Hindlimb muscle (tissue), 1 donor: ENCODE measurements around the gene CNTNAP2. TPM values are rescaled to one million over a fixed set of nuclear protein-coding genes. Genes with fewer than 3 reads are reported as not detected.
"Not testable (repeated sequence)": the region's sequence is repeated elsewhere in the genome, so short reads cannot be mapped to it uniquely, and the experiment has no call there.

ENCODE experiments used
- DNase-seq: peaks from one replicate; pipeline ENCODE4 v3.0.0-alpha.2; 2013
- polyA plus RNA-seq: library from polyadenylated mRNA; unstranded; fragments of 120-200 nt; gene quantifications from one replicate; pipeline ENCODE4 v1.2.1, GENCODE V29; 2013; ENCODE audit not compliant: insufficient read length

CNTNAP2 gene
- polyA plus RNA-seq, 1 donor = 10.1 TPM

DNA sequence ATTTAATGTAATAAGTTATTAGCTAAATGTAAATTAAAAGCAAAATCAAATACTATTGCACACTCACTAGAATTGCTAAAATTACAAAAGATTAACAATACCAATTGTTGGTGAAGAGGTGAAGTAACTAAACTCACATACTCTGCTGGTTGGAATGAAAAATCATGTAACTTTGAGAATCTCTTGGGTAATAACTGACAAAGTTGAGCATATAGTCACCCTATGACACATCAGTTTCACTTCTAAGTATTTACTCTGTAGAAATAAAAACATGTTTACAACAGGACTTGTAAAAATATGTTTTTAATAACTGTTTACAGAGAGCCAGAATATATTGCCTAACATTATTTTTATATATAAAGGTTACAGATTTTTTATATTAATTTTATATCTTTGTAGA, 33.6 kb downstream of the CNTNAP2 start:
- no peak for DNase-seq

- no peak for DNase-seq
Observed at GRCh38 chr7:146172112-146172511, 55.5 kb downstream of the CNTNAP2 start.

DNA sequence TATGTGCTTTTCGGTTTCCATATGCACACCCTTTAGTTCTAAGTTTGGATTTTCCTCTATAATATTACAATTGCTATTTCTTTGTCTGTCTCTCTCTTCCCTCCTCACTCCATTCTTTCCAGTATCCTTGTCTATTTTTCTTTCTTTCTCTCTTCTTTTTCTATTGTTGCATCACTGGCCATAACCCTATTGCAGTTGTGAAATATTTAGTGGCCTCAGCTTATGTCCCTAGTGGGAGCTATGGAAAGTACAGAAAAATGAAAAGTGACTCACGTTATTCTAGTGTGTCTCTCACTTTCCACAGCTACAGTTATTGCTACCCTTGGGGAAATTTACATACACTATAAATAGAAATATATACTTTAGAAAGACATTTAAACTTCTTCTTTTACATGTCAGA, 59.1 kb downstream of the CNTNAP2 start:
- DNase-seq = no peak

DNA sequence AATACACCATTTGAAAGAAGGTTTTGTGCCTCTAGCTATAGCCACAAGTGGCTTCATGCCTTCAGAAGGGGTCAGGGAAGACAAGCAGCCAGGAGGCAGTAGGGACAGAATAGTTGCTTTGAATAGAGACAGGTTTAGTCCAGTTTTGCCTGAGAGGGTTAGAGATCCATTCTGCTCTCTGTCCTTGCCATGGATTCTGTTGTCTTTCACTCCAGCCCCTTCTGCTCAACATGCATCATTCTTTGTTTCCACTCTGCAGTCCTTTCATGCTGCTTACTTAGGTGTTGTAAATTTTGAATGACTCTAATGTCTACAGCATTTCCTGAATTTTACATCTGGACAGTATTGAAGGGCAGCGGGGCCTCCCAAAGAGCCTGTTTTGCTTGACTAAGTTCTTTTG, 60.3 kb downstream of the CNTNAP2 start:
- no peak for DNase-seq

DNA sequence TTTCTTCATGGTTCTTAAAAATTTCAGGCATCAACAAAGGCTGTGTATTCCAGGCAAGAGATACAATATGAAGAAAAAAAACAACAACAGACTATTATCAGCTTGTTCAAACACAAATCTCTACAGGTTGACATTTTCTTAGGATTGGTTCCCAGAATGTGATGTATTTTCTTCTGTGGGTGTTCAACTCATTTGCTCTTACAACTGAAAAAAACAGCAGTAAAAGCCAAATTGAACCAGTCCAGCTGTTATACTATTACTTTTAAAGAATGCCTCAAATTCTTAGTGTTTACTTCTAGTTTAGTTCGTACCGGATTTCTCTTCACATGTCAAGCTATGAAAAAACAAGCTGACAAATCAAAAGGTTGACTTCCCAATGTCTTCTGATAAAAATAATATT, 60.7 kb downstream of the CNTNAP2 start:
- no peak for DNase-seq

- DNase-seq = no peak
Observed at GRCh38 chr7:146185844-146186243, 69.2 kb downstream of the CNTNAP2 start.

- DNase-seq = not testable (repeated sequence)
Observed at GRCh38 chr7:146191428-146191827, 74.8 kb downstream of the CNTNAP2 start.

GRCh38 chr7:146201945-146202344, 85.3 kb downstream of the CNTNAP2 start:
- no peak for DNase-seq

DNA sequence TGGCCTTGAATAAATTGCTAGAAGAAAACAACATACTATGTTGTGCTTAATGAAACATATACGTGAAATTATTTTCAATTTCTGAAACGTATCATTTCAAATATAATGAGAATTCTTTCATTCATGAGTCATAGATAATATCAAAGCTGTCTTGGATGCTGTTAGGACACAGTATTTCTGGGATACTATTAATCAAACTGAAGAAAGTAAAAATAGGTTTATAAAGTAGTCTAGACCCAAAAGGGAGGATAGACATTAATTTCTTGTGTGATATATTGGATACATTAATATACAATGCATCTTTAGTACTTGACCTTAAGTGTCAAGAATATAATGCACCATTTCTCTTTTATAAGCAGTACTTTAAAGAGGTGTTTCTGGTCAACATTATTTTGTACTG, 89.7 kb downstream of the CNTNAP2 start:
- no peak for DNase-seq

DNA sequence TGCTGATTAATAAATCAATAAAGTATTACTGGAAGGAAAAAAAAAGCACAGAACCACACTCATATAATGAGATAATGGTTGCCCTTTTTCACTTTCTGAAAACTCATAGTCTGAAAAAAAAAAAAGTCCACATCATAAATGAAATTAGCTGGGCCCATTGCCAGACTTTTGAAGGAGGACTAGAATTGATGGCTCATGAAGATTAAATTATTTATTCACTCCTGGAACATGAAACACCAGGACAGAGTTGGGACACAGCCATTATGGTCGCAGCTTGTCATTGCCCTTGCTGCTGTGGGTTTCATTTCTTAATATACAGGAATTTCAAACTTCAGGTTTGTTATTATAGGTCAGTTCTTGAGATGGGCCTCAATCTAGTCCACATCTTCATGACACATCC, 91.9 kb downstream of the CNTNAP2 start:
- DNase-seq = no peak

DNA sequence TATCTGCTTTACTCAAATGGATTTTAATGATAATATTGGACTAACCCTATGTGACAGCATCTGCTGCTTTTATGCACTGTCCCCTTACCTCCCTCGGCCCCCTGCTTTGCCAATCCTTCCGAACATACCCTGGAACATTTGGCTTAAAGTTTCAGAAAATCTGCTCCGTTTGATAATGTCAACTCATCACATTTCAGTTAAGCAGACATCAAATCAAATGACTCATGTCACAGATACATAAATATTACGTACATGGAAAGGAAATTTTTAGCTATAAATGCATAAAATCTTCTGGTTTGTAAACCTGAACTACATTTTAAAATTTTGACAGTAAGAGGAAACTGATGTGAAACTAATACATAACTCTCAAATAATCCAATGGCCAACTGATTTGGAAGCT, 98.2 kb downstream of the CNTNAP2 start:
- no peak for DNase-seq

DNA sequence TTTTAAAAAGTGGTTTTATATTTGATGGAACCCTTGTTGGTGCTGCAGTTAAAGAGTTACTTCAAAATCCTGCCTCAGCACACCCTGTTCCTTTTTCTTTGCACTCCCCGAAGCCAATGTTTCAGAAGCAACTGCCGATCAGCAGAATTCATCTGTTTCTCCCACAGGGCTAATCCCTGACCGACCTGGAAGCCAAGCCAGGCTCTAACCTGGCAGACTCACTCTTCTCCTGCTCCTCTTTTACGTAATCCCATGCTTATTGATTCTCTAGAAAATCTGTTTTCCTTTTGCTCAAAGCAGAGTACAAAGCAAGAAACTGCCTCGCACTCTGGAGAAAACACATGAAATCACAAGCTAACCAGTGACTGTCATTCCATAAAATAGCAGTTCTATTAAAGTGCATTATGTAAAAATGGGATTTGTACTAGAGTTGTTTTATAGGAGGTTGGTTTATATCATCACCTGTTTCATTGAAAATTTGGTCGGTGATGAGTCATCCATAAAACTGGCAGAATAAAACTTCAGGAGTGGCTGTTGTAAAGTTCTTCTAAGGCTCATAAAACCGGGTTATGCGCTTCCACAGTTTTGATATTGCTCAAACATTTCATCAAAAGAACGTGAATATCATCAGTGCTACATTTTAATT, 99.9 kb downstream of the CNTNAP2 start:
- peak; percentile 24 for DNase-seq

DNA sequence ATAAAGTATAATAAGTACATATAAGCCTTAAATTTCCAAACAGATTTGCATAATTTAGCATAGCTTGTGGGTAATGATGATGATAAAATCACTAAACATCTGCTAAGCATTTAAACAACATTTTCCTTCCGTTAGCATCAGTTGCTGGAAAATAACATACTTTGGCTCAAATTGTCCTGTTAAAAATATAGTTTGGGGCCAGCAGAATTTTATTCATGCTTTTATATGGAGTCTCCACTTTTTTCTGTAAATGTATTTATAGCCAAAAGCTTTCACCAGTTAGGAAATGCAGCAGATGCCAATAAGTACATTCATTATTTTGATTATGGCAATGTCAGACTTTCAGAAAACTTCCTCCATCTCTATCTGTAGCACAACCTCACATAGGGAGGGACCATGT, 107.2 kb downstream of the CNTNAP2 start:
- DNase-seq = peak; percentile 33

DNA sequence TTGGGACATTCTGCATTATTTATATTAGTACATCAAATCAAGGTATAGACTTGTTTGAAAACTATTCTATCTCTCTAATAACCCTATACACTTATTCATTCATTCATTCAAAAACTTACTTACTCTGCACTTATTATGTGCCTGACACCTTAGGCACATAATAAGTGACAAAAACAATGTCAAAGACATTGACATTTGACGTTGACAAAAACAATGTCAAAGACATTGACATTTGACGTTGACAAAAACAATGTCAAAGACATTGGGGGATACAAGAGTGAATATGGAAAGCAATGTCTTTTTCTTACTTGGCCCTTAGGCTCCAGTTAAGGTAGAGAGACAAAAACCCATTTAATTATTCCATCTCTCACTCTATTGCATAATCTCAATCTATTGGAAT, 116.0 kb downstream of the CNTNAP2 start:
- DNase-seq = no peak

DNA sequence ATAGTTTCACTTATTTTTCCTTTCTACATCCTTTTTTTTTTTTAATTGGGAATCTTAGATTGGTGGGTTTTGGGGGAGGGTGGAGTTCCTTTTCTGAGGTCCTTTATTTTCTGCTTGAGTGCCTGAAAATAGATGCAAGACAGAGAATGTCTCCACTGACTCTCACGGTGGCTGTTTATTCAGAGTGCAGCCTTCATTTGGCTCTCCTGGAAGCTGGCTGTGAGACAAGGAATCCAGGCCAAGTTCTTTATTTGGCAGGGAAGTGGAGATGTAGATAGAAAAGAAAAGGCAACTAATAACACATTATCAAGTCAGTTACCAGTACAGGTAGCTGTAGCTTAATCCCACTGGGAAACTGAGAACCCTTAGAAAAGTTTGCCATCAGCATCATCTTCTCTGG, 118.6 kb downstream of the CNTNAP2 start:
- no peak for DNase-seq

DNA sequence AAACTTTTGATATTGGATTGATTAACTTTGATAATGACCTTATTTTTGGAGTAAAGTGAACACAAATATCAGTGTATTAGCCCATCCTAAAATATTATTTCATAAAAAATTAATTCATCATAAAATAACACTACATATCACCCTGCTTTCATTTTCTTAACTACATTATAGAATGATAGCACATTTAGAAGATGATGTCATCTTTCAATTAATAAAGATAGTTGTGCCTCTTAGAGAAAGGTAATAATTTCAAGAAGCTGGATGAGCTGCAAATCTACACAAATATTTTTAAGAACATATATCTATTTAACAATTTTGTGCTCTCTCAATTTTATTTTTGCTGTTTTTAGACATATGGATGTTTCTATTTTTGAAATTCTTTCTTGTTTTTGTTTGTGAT, 126.1 kb downstream of the CNTNAP2 start:
- DNase-seq = no peak

GRCh38 chr7:146247991-146248390, 131.4 kb downstream of the CNTNAP2 start:
- not testable (repeated sequence) for DNase-seq

DNA sequence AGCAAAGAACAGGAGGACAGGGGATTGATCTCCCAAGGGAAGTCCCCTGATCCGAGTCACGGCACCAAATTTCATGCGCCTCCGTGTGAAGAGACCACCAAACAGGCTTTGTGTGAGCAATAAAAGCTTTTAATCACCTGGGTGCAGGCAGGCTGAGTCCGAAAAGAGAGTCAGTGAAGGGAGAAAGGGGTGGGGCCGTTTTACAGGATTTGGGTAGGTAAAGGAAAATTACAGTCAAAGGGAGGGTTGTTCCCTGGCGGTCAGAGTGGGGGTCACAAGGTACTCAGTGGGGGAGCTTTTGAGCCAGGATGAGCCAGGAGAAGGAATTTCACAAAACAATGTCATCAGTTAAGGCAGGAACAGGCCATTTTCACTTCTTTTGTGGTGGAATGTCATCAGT, 132.1 kb downstream of the CNTNAP2 start:
- DNase-seq = not testable (repeated sequence)

DNA sequence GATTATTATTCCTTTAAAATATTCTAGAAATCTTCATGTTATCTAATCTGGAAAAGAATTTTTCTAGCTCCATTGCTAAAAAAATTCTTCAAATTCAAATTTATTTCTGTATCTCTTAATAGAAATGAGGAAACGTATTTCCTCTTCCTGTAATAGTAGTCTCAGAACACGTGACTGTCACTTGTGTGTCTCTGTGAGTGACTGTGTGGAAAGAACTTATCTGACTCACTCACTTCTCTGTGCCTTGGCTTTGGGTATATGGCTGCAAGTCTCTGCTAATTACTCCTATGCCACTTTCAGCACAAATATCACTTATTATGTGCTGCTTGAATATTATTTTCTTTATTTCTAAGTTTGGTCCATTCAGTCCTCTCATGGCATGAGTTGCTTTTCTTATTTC, 132.7 kb downstream of the CNTNAP2 start:
- no peak for DNase-seq

GRCh38 chr7:146255609-146256008, 139.0 kb downstream of the CNTNAP2 start:
- no peak for DNase-seq

- DNase-seq = no peak
Observed at GRCh38 chr7:146262527-146262926, 145.9 kb downstream of the CNTNAP2 start.

GRCh38 chr7:146276888-146277287, 160.3 kb downstream of the CNTNAP2 start:
- no peak for DNase-seq

GRCh38 chr7:146285418-146285817, 168.8 kb downstream of the CNTNAP2 start:
- DNase-seq = no peak

GRCh38 chr7:146290746-146291145, 174.1 kb downstream of the CNTNAP2 start:
- peak; percentile 36 for DNase-seq

GRCh38 chr7:146291900-146292299, 175.3 kb downstream of the CNTNAP2 start:
- no peak for DNase-seq
